HFF-Myc (cell line): ENCODE data around the gene CDH3.

Experiments
- DNase-seq: peaks from one replicate; pipeline ENCODE4 v3.0.0-alpha.2; 2011; ENCODE audit warnings: low read depth; ENCODE audit errors: extremely low read depth
- H3K4me3 ChIP-seq: replicated peaks from 2 replicates; pipeline ENCODE4 v1.5.1; 2011; ENCODE audit warnings: low read depth, mild to moderate bottlenecking, control low read depth, low read length
- TF ChIP-seq, protein P1 (sequence below): IDR thresholded peaks from 2 replicates; pipeline ENCODE4 v1.5.1; 2012; ENCODE audit warnings: mild to moderate bottlenecking, low read depth, low read length, control low read depth; ENCODE audit errors: missing control alignments

The CDH3 gene

DNA sequence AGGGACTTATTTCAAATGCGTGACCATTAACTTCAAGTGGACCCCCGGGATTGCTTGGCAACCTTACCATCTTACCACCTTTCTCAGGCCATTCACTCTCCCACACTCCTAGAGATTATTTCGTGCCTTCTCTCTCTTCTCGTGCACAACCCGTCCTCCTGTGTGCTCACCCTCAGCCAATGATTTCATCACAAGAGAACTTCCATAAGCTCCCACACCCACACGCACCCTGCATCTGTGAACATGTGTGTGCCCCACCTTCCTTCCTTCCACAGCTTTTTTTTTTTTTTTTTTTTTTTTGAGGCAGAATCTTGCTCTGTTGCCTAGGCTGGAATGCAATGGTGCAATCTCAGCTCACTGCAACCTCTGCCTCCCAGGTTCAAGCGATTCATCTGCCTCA is 27.4 kb upstream of the CDH3 start:
- H3K4me3 ChIP-seq = no peak overlapping the region
- no peak for DNase-seq
- TF ChIP-seq, protein P1, sequence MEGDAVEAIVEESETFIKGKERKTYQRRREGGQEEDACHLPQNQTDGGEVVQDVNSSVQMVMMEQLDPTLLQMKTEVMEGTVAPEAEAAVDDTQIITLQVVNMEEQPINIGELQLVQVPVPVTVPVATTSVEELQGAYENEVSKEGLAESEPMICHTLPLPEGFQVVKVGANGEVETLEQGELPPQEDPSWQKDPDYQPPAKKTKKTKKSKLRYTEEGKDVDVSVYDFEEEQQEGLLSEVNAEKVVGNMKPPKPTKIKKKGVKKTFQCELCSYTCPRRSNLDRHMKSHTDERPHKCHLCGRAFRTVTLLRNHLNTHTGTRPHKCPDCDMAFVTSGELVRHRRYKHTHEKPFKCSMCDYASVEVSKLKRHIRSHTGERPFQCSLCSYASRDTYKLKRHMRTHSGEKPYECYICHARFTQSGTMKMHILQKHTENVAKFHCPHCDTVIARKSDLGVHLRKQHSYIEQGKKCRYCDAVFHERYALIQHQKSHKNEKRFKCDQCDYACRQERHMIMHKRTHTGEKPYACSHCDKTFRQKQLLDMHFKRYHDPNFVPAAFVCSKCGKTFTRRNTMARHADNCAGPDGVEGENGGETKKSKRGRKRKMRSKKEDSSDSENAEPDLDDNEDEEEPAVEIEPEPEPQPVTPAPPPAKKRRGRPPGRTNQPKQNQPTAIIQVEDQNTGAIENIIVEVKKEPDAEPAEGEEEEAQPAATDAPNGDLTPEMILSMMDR = no peak

DNA sequence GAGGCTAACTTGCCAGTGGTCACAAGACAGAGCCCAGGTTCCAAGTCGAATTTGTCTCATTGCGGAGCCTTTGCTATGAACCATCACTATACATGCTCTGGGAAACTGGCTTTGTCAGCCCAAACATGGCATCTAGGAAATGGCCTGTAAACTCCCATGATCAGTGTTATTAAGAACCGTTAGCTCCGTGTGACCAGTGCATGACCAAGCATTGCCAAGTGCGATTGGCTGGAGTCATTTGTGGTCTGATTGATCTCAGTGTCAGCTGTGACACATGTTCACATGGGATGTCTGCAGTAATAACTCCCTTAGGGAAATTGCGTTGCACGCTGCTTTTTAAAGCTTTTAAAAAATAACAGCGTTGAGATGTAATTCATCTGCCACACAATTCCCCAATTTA is 18.6 kb upstream of the CDH3 start:
- TF ChIP-seq, protein P1 = no peak
- no peak overlapping the region for H3K4me3 ChIP-seq
- no peak for DNase-seq

DNA sequence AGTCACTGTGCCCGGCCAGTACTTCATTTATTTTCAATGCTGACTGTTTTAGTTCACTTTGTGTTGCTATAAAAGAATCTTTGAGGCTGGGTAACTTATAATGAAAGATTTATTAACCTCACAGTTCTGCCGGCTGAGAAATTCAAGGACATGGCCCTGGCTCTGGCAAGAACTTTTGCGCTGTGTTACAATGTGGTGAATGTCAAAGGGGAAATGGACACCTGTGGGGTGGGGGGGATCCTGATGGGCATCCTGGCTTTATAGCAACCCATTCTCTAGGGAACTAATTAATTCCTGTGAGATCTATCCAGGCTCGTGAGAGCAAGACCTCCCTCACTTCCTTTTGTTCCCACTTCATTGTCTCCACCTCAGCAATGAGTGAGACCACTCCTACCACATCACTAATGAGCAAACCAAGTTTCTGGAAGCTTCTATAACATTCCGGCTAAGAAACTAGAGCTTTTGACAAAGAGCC is 17.1 kb upstream of the CDH3 start:
- TF ChIP-seq, protein P1 = no peak
- H3K4me3 ChIP-seq = no peak overlapping the region
- no peak for DNase-seq

DNA sequence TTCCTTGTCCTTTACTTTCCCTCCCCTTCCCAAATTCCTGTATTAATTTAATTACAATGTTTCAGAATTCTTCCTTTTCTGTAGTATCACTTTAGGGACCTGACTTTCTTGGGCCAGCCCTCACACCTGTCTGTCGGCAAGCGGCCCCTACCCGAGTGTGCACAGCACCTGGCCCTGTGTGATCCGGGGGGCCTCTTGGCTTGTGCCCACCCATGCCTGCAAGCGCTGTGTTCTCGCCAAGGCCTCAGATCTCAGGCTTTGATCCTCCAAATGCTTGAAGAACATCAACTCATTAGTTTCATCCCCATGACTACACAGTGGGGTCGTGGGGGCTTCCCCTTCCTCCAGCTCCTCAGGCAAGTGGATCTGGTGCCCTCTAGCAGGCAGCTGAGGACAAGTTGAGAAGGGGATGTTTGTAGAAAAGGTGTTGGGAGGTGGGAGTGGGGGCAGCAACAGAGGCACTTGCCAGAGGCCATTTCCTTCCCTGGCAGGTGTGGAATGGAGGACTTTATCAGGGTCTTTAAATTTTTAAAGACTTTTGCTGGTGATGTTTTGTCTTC is 15.7 kb upstream of the CDH3 start:
- H3K4me3 ChIP-seq = no peak overlapping the region
- TF ChIP-seq, protein P1 = no peak
- no peak for DNase-seq

DNA sequence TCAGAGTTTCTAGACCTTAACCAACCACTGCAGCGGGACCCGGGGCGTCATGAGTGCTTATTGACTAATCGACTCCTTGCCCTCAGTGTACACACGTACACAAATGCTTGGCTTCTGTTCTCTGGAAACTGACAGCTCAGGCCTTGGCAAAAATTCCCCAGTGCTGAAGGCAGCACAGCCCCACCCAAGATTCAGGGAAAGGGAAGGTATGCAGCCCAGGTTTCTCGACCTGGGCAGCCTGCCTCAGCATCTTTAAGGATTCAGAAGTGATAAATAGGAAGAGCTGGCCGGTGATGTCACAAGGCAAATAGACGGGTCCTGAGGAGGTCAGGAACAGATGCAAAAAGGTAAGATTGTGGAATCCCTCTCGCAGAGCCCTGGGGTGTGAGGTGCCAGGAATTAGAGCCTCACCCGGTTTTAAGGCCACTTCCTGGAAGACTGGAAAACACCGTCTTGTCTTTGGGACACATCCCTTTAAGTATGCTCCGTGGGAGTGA is 9.0 kb upstream of the CDH3 start:
- TF ChIP-seq, protein P1 = no peak
- DNase-seq = no peak
- H3K4me3 ChIP-seq = no peak overlapping the region

DNA sequence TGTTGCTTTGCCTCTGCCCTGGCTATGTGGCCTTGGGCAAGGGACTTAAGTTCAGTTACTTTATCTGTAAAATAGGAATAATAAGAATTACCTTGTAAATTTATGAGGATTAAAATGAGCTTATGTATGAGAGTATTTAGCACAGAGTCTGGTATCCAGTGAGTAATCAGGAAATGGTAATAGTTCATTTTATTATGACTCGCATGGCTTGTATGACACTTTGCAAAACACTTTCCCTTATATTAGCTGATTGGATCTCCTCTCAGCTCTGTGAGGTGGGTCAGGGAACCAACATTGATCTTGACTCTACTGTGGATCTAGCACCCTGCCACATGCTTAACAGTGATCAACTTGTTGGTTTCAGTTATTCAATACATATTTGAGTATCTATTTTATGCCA is 8.3 kb upstream of the CDH3 start:
- TF ChIP-seq, protein P1 = no peak
- no peak overlapping the region for H3K4me3 ChIP-seq
- no peak for DNase-seq

DNA sequence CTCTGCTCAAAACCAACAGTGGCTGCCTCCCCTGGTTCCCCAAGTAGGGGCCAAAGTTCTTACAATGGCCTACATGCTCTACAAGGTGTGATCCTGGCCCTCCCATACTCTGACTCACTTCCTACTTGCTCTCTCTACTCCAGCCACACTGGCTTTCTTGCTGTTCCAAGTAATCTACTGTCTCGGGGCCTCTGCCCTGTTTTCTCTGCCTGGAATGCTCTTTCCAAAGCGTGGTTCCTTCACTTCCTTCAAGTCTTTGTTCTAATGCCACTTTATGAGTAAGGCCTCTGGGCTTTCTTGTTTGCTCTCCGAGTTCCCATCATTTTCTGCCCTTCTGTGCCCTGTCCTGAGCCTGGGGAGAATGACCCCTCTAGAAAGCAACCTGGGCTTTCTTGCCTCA is 4.1 kb upstream of the CDH3 start:
- TF ChIP-seq, protein P1 = no peak
- DNase-seq = no peak
- H3K4me3 ChIP-seq = no peak overlapping the region
